ENCODE measurements around the gene EXOG. TPM values are rescaled to one million over a fixed set of nuclear protein-coding genes. Genes with fewer than 3 reads are reported as not detected.

EXOG gene
- total and polyA plus RNA-seq, 12 donors = 5.8 to 16.3 (median 11.4) TPM

- Histone ChIP-seq H3K36me3 (replicated peaks in 1 of 2) (no peaks in the 10 kb centered on the region), H3K27me3 (no peaks in the 10 kb centered on the region), H3K27ac (no peak overlapping the region), H3K4me3 (no peak overlapping the region), H3K4me1 (replicated peaks in 1 of 2) (no peaks in the 10 kb centered on the region), H3K9me3 (replicated peaks in 1 of 3) (no peaks in the 10 kb centered on the region)
- WGBS, 4 donors = 90 to 96% (median 95%) methylated on average over 27 to 30 of the region's 30 CpGs
- DNase-seq = peak in 2 of 7 donors; percentile 6 to 13
- intact Hi-C loops (cut with DNase I) = no loop called here
- TF ChIP-seq, protein P1, sequence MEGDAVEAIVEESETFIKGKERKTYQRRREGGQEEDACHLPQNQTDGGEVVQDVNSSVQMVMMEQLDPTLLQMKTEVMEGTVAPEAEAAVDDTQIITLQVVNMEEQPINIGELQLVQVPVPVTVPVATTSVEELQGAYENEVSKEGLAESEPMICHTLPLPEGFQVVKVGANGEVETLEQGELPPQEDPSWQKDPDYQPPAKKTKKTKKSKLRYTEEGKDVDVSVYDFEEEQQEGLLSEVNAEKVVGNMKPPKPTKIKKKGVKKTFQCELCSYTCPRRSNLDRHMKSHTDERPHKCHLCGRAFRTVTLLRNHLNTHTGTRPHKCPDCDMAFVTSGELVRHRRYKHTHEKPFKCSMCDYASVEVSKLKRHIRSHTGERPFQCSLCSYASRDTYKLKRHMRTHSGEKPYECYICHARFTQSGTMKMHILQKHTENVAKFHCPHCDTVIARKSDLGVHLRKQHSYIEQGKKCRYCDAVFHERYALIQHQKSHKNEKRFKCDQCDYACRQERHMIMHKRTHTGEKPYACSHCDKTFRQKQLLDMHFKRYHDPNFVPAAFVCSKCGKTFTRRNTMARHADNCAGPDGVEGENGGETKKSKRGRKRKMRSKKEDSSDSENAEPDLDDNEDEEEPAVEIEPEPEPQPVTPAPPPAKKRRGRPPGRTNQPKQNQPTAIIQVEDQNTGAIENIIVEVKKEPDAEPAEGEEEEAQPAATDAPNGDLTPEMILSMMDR (IDR thresholded peaks at IDR 0.05) = no peak
- TF ChIP-seq POLR2A (IDR thresholded peaks at IDR 0.05) = no peak
Observed at GRCh38 chr3:38551026-38551832, 55.1 kb downstream of the EXOG start.

DNA sequence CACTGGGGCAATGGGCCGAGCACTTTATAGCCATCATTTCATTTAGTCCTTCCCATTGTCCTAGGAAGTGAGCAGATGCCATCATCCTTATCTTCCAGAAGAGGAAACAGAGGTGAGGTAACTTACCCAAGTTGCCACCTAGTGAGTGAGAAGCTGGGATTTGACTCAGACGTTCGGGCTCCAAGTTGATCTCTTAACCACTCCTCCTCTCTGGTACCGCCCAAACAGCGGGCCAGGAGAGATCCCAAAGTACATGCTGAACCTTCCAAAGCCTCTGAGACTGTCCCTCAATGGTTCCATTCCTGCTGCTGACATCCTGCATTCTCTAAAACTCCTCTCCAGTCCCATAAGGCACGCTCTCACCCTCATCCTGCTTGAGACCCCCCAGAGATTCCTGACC lies 56.2 kb downstream of the EXOG start:
- intact Hi-C loops (cut with DNase I) = no loop called here
- 76 to 84% (median 78%) methylated on average over 6 of the region's 6 CpGs for WGBS, 4 donors
- DNase-seq = no peak

DNA sequence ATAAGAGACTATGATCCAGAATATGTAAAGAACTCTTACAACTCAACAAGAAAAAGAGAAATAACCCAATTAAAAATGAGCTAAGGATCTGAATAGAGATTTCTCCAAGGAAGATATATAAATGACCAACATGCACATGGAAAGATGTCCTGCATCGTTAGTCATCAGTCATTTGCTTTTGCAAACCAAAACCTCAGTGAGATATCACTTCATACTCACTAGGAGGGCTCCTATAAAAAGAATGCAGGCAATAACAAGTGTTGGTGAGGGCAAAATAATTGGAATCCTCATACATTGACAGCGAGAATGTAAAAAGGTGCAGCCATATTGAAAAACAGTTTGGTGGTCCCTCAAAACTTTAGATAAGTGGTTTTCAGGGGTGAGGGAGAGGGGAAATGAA lies 56.9 kb downstream of the EXOG start:
- no peak overlapping the region for H3K27ac ChIP-seq
- H3K4me1 ChIP-seq (replicated peaks in 1 of 2) = no peaks in the 10 kb centered on the region
- no peaks in the 10 kb centered on the region for H3K27me3 ChIP-seq
- no peak for DNase-seq
- intact Hi-C loops (cut with DNase I) = no loop called here
- H3K9me3 ChIP-seq (replicated peaks in 1 of 3) = no peaks in the 10 kb centered on the region
- no peak overlapping the region for H3K4me3 ChIP-seq
- WGBS, 4 donors = 86 to 91% (median 89%) methylated on average over 2 of the region's 2 CpGs
- TF ChIP-seq, protein P1 (IDR thresholded peaks at IDR 0.05) = no peak
- TF ChIP-seq POLR2A (IDR thresholded peaks at IDR 0.05) = no peak
- no peaks in the 10 kb centered on the region for H3K36me3 ChIP-seq (replicated peaks in 1 of 2)

More for the DNA sequence above, 56.2 kb downstream of the EXOG start:
- no peak overlapping the region for H3K27ac ChIP-seq
- H3K9me3 ChIP-seq (replicated peaks in 1 of 3) = no peaks in the 10 kb centered on the region
- H3K27me3 ChIP-seq = no peaks in the 10 kb centered on the region
- H3K4me1 ChIP-seq (replicated peaks in 1 of 2) = no peaks in the 10 kb centered on the region
- no peaks in the 10 kb centered on the region for H3K36me3 ChIP-seq (replicated peaks in 1 of 2)
- no peak overlapping the region for H3K4me3 ChIP-seq
- TF ChIP-seq POLR2A (IDR thresholded peaks at IDR 0.05) = no peak
- TF ChIP-seq, protein P1 (IDR thresholded peaks at IDR 0.05) = no peak

DNA sequence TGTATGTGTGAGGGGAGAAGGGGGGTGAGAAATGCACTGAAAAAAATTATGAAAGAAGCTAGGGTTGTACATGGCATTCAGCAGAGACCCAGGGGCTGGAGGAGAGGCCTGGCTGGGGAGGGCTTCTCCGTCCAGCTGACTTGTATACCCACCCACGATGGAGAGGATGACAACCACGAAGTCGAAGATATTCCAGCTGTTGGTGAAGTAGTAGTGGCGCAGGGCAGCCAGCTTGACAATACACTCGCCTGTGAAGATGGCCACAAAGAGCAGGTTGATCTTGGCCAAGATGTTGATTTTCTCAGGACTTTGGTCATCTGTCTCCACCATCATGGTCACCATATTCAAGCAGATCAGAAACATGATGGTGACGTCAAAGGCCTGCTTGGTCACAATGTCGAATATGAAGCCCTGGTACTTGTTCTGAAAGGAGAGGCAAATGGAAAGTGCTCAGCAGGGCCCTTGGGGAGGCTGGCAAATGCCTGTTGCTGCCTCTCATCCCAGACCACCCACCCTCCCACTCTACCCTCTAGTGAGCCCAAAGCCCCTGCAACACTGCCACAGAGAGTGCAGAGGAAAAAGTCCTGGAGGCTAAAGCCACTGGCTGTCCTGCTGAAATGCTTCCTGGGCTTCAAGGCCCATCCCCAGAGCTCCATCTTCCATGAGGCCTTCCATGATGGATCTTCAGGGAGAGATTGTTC lies 58.1 kb downstream of the EXOG start:
- Histone ChIP-seq H3K4me3 (no peak overlapping the region), H3K4me1 (replicated peaks in 1 of 2) (no peaks in the 10 kb centered on the region), H3K27ac (no peak overlapping the region), H3K36me3 (replicated peaks in 1 of 2) (no peaks in the 10 kb centered on the region), H3K9me3 (replicated peaks in 1 of 3) (no peaks in the 10 kb centered on the region), H3K27me3 (no peaks in the 10 kb centered on the region)
- no peak for TF ChIP-seq POLR2A (IDR thresholded peaks at IDR 0.05)
- TF ChIP-seq, protein P1 (IDR thresholded peaks at IDR 0.05) = no peak
- 89 to 91% (median 90%) methylated on average over 8 of the region's 8 CpGs for WGBS, 4 donors
- DNase-seq = peak in 1 of 7 donors; percentile 17
- intact Hi-C loops (cut with DNase I) = no loop called here

All from adrenal gland (tissue), 12 donors.